ENCODE data around the gene FGFBP3. TPM values are rescaled to one million over a fixed set of nuclear protein-coding genes. Genes with fewer than 3 reads are reported as not detected.

Gene FGFBP3
- total and polyA plus RNA-seq, 2 donors (not counting 1 experiment from before 2014, with no cell fraction given): 0.58 to 3.4 TPM

DNA sequence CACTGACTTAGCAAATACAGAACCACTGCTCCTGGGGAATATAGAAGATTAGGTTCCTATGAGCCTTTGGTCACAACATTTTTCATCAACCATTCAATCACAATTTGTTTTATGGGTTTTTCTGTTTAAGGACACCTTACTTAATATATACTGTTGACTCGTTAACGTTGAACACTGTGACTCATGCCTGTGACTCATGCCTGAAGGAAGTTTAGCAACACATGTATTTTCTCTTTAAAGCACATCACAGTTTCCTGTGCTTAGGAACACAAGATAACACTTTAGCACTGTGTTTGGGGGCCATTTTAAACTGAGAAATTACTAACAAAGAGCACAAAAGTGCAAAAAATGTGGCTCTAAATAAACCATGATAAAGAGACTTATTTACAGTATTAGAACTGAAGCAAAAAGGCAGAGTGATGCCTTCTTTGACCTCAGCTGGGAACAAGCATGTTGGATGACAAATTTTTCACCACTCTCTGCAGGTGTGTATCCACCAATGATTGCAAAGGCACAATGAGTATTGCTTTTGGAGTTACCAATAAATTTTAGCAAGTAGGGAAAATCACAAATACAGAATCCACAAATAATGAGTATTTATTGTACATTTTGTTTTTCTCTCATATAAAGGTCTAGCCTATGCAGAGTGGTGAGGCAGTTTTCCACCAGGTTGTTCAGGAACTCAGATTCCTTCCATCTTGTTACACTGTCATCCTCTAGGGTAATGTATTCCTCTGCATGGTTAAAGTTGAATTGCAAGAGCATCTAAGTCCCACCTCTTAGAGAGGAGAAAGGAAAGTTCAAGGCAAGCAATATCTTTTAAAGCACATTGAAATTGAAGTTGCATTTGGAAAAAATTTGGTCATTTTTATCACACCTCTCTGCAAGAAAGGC, 7.3 kb downstream of the FGFBP3 start:
- H3K9ac ChIP-seq (ENCODE audit: low read length): no peak overlapping the region
- ChIA-PET CTCF (no interaction called here), POLR2A (no interaction called here)
- H3K9me3 ChIP-seq (ENCODE audit: control extremely low read depth in 1 of 3, control insufficient read depth in 2 of 3, insufficient read depth in 1 of 3, low read length in 2 of 3): no peaks in the 10 kb centered on the region
- TF ChIP-seq EZH2 (IDR thresholded peaks at IDR 0.05; ENCODE audit: borderline replicate concordance, insufficient read depth, low read depth, low read length, poor library complexity, severe bottlenecking): no peak
- TF ChIP-seq, protein P1, sequence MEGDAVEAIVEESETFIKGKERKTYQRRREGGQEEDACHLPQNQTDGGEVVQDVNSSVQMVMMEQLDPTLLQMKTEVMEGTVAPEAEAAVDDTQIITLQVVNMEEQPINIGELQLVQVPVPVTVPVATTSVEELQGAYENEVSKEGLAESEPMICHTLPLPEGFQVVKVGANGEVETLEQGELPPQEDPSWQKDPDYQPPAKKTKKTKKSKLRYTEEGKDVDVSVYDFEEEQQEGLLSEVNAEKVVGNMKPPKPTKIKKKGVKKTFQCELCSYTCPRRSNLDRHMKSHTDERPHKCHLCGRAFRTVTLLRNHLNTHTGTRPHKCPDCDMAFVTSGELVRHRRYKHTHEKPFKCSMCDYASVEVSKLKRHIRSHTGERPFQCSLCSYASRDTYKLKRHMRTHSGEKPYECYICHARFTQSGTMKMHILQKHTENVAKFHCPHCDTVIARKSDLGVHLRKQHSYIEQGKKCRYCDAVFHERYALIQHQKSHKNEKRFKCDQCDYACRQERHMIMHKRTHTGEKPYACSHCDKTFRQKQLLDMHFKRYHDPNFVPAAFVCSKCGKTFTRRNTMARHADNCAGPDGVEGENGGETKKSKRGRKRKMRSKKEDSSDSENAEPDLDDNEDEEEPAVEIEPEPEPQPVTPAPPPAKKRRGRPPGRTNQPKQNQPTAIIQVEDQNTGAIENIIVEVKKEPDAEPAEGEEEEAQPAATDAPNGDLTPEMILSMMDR (IDR thresholded peaks at IDR 0.05): no peak
- no peak overlapping the region for H2AFZ ChIP-seq (ENCODE audit: insufficient read depth, low read depth, low read length, poor library complexity, severe bottlenecking)
- ATAC-seq (ENCODE audit: low read depth) (peak; percentile 61), DNase-seq (no peak)
- intact Hi-C loops (cut with micrococcal nuclease): no loop called here
- H3K27me3 Mint-ChIP-seq: peaks cover 8% of the 10 kb centered on the region
- no peak overlapping the region for H3K4me2 ChIP-seq (replicated peaks; ENCODE audit: low read depth, low read length, poor library complexity, severe bottlenecking)
- H4K20me1 ChIP-seq (ENCODE audit: control insufficient read depth, insufficient read depth, low read length, poor library complexity, severe bottlenecking): no peaks in the 10 kb centered on the region
- peak overlapping the region; percentile 27 for H3K27ac Mint-ChIP-seq
- no peak overlapping the region for H3K4me3 ChIP-seq (ENCODE audit: control extremely low read depth in 1 of 5, extremely low read depth in 1 of 5, insufficient read depth in 1 of 5, low read depth in 2 of 5, low read length in 4 of 5)
- peaks cover 5% of the 10 kb centered on the region for H3K4me1 Mint-ChIP-seq
- H3K9me3 Mint-ChIP-seq (ENCODE audit: insufficient read depth): no peaks in the 10 kb centered on the region
- no peaks in the 10 kb centered on the region for H3K36me3 ChIP-seq (replicated peaks in 1 of 2; ENCODE audit: control extremely low read depth in 1 of 2, control insufficient read depth in 1 of 2, extremely low read depth in 1 of 2, insufficient read depth in 2 of 2, low read length in 1 of 2)
- H3K79me2 ChIP-seq (ENCODE audit: control insufficient read depth, insufficient read depth, low read length): no peaks in the 10 kb centered on the region
- H3K27ac ChIP-seq (ENCODE audit: low read length in 2 of 2): no peak overlapping the region
- no peaks in the 10 kb centered on the region for H3K27me3 ChIP-seq (replicated peaks in 1 of 4; ENCODE audit: control extremely low read depth in 1 of 4, control insufficient read depth in 3 of 4, insufficient read depth in 4 of 4, low read length in 3 of 4)
- H3K4me1 ChIP-seq (ENCODE audit: control insufficient read depth in 2 of 2, insufficient read depth in 2 of 2, low read length in 2 of 2): no peaks in the 10 kb centered on the region
- no CpG with 5 or more reads among the region's 2 CpGs for WGBS (ENCODE audit: insufficient coverage)
- no peak overlapping the region for H3K4me3 Mint-ChIP-seq

DNA sequence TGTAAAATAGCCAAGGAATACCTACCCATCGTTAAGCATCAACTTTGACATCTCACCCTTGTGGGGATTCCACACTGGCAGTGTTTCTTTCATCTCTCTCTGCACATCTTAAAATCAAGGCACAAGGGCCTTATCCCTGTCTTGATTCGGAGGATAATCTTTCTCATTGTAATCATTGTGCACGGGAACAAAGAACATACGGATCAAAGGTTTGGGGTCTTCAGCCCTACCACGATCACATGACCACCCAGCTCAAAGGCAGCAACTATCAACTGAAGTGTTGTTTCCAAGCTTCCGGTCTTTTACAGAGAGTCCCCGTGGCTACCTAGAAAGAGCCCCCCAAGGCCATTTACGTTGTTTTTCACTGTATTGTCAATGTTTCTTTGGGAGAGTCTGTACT, 11.9 kb downstream of the FGFBP3 start:
- Mint-ChIP-seq H3K27me3 (peaks cover 16% of the 10 kb centered on the region), H3K9me3 (ENCODE audit: insufficient read depth) (no peaks in the 10 kb centered on the region), H3K4me1 (peaks cover 4% of the 10 kb centered on the region), H3K27ac (no peak overlapping the region), H3K4me3 (no peak overlapping the region)
- no peak overlapping the region for H3K27ac ChIP-seq (ENCODE audit: low read length in 2 of 2)
- intact Hi-C loops (cut with micrococcal nuclease): no loop called here
- H2AFZ ChIP-seq (ENCODE audit: insufficient read depth, low read depth, low read length, poor library complexity, severe bottlenecking): no peak overlapping the region
- H3K4me3 ChIP-seq (ENCODE audit: control extremely low read depth in 1 of 5, extremely low read depth in 1 of 5, insufficient read depth in 1 of 5, low read depth in 2 of 5, low read length in 4 of 5): no peak overlapping the region
- ATAC-seq (ENCODE audit: low read depth) (no peak), DNase-seq (no peak)
- no peaks in the 10 kb centered on the region for H4K20me1 ChIP-seq (ENCODE audit: control insufficient read depth, insufficient read depth, low read length, poor library complexity, severe bottlenecking)
- no peaks in the 10 kb centered on the region for H3K79me2 ChIP-seq (ENCODE audit: control insufficient read depth, insufficient read depth, low read length)
- no peak overlapping the region for H3K9ac ChIP-seq (ENCODE audit: low read length)
- no peaks in the 10 kb centered on the region for H3K36me3 ChIP-seq (replicated peaks in 1 of 2; ENCODE audit: control extremely low read depth in 1 of 2, control insufficient read depth in 1 of 2, extremely low read depth in 1 of 2, insufficient read depth in 2 of 2, low read length in 1 of 2)
- ChIA-PET CTCF (interaction anchor here (1.1 kb wide), 1 partner anchor 15 kb away, joined by 5 read pairs; no protein-coding TSS in a partner anchor), POLR2A (no interaction called here)
- no peaks in the 10 kb centered on the region for H3K9me3 ChIP-seq (ENCODE audit: control extremely low read depth in 1 of 3, control insufficient read depth in 2 of 3, insufficient read depth in 1 of 3, low read length in 2 of 3)
- no peaks in the 10 kb centered on the region for H3K27me3 ChIP-seq (replicated peaks in 1 of 4; ENCODE audit: control extremely low read depth in 1 of 4, control insufficient read depth in 3 of 4, insufficient read depth in 4 of 4, low read length in 3 of 4)
- no peak for TF ChIP-seq EZH2 (IDR thresholded peaks at IDR 0.05; ENCODE audit: borderline replicate concordance, insufficient read depth, low read depth, low read length, poor library complexity, severe bottlenecking)
- TF ChIP-seq, protein P1 (IDR thresholded peaks at IDR 0.05): no peak
- no peaks in the 10 kb centered on the region for H3K4me1 ChIP-seq (ENCODE audit: control insufficient read depth in 2 of 2, insufficient read depth in 2 of 2, low read length in 2 of 2)
- no peak overlapping the region for H3K4me2 ChIP-seq (replicated peaks; ENCODE audit: low read depth, low read length, poor library complexity, severe bottlenecking)
- 61% methylated on average over 3 of the region's 8 CpGs for WGBS (ENCODE audit: insufficient coverage)
